Spleen (tissue), 11 donors: ENCODE data around the gene TGFBI. TPM values are rescaled to one million over a fixed set of nuclear protein-coding genes. Genes with fewer than 3 reads are reported as not detected.

Experiments
- DNase-seq: peaks from one replicate; pipeline ENCODE4 v3.0.0-alpha.2; 2020
- H3K27ac ChIP-seq, 8 donors: fragments of 200-600 bp; sonication (generic) in 7 of 8; 1 replicate in 4 of 8; 2 replicates in 4 of 8; pipeline versions ENCODE4 v1.5.0 to v1.8.0; 2016 to 2021; ENCODE audit warnings: inconsistent platforms in 4 of 8, mild to moderate bottlenecking in 4 of 8, moderate library complexity in 1 of 8
- H3K27me3 ChIP-seq, 7 donors: fragments of 200-600 bp; sonication (generic) in 6 of 7; replicated peaks in 1 of 7; 1 replicate in 4 of 7; 2 replicates in 3 of 7; pipeline versions ENCODE4 v1.5.0 to v1.8.0; 2016 to 2021; ENCODE audit warnings: inconsistent platforms in 3 of 7, mild to moderate bottlenecking in 1 of 7
- H3K36me3 ChIP-seq, 6 donors: fragments of 200-600 bp; sonication (generic) in 5 of 6; 1 replicate in 4 of 6; 2 replicates in 2 of 6; pipeline versions ENCODE4 v1.5.0 to v1.8.0; 2016 to 2021; ENCODE audit warnings: inconsistent platforms in 2 of 6
- H3K4me1 ChIP-seq, 6 donors: fragments of 200-600 bp; sonication (generic) in 5 of 6; 1 replicate in 3 of 6; 2 replicates in 3 of 6; pipeline versions ENCODE4 v1.5.0 to v1.8.0; 2016 to 2021; ENCODE audit warnings: inconsistent platforms in 3 of 6
- H3K4me3 ChIP-seq, 8 donors: fragments of 200-600 bp; sonication (generic) in 7 of 8; 1 replicate in 4 of 8; 2 replicates in 4 of 8; pipeline versions ENCODE4 v1.5.0 to v1.8.0; 2016 to 2021; ENCODE audit warnings: inconsistent platforms in 4 of 8, mild to moderate bottlenecking in 4 of 8, moderate library complexity in 2 of 8
- H3K9me3 ChIP-seq, 8 donors: fragments of 200-600 bp; sonication (generic) in 7 of 8; 1 replicate in 4 of 8; 2 replicates in 4 of 8; pipeline versions ENCODE4 v1.5.0 to v1.8.0; 2016 to 2021; ENCODE audit warnings: inconsistent platforms in 4 of 8
- POLR2A ChIP-seq, 3 donors: fragments of 450-650 bp; IDR thresholded peaks; one replicate each; pipeline ENCODE4 v1.5.1; 2017; ENCODE audit warnings: antibody characterized with exemption in 3 of 3, mild to moderate bottlenecking in 1 of 3
- POLR2AphosphoS5 ChIP-seq, 3 donors: sonication (generic); formaldehyde crosslinking; IDR thresholded peaks; one replicate each; pipeline ENCODE4 v1.5.1; 2017; ENCODE audit warnings: antibody characterized with exemption in 3 of 3
- WGBS, 5 donors: extraction: QIAGEN DNeasy Blood & Tissue Kit in 3 of 5; methylation state at CpG; one replicate each; pipeline versions ENCODE4 v1.1.5 to v1.1.7; 2013 to 2018; 5-methylcytosine and 5-hydroxymethylcytosine counted together
- intact Hi-C: fragments of 100-400 bp; cut with DNase I; formaldehyde crosslinking; loops from one replicate; pipeline ENCODE4 v1.15.0; 2023; ENCODE audit warnings: low total_unique reads
- polyA plus RNA-seq, 3 donors: library from polyadenylated mRNA; stranded (reverse); fragments of 200-250 nt; gene quantifications; one replicate each; pipeline ENCODE4 v1.2.1, GENCODE V29; 2013
- total RNA-seq, 7 donors: library from RNA; depleted of rRNA in 3 of 7; stranded (reverse); fragments of >200 nt in 3 of 7; fragmentation: NEBNext Ultra II Directional in 4 of 7; extraction: Animal tissue kit (Norgen Biotek cat#: 25700) in 4 of 7; gene quantifications; one replicate each; pipeline versions ENCODE4 v1.1.0 to v1.2.1, GENCODE V29; 2016 to 2021
- TF ChIP-seq, protein P1 (sequence below), 11 experiments: fragments of 200-600 bp in 7 of 11; fragments of 450-650 bp in 4 of 11; sonication (generic) in 4 of 11; IDR thresholded peaks in 8 of 11; conservative IDR thresholded peaks in 3 of 11; 1 replicate in 7 of 11; 2 replicates in 4 of 11; pipeline versions ENCODE4 v1.4.0 to v1.8.0; 2016 to 2021; ENCODE audit warnings: antibody characterized with exemption in 11 of 11, inconsistent platforms in 4 of 11, mild to moderate bottlenecking in 1 of 11
- donor health status: healthy with polysubstance abuse.
- donor health status: DM: no; HTN: no; CAD: no; lungs with moderate emphysema.
- donor health status: DM: no; HTN: no; CAD: no.
- donor health status: Bipolar disorder and iron deficiency.
- donor health status: healthy.
- donor health status: DM: no; HTN: no; CAD: no.
- donor health status: DM: yes; HTN: yes; CAD: no.

TGFBI gene
- total and polyA plus RNA-seq, 10 donors: 31.0 to 214 (median 149) TPM

- Histone ChIP-seq H3K27ac (no peak overlapping the region), H3K4me3 (no peak overlapping the region), H3K4me1 (peaks cover 0 to 32% (median 28%) of the 10 kb centered on the region in 6 donors), H3K9me3 (no peaks in the 10 kb centered on the region), H3K36me3 (no peaks in the 10 kb centered on the region), H3K27me3 (peaks cover 0 to 33% (median 2%) of the 10 kb centered on the region in 7 donors)
- intact Hi-C loops: loop anchor here (5.0 to 10.0 kb wide), 2 partner anchors 90 to 137 kb away; no protein-coding TSS in a partner anchor
- no peak for TF ChIP-seq POLR2AphosphoS5 (IDR thresholded peaks at IDR 0.05)
- TF ChIP-seq, protein P1, sequence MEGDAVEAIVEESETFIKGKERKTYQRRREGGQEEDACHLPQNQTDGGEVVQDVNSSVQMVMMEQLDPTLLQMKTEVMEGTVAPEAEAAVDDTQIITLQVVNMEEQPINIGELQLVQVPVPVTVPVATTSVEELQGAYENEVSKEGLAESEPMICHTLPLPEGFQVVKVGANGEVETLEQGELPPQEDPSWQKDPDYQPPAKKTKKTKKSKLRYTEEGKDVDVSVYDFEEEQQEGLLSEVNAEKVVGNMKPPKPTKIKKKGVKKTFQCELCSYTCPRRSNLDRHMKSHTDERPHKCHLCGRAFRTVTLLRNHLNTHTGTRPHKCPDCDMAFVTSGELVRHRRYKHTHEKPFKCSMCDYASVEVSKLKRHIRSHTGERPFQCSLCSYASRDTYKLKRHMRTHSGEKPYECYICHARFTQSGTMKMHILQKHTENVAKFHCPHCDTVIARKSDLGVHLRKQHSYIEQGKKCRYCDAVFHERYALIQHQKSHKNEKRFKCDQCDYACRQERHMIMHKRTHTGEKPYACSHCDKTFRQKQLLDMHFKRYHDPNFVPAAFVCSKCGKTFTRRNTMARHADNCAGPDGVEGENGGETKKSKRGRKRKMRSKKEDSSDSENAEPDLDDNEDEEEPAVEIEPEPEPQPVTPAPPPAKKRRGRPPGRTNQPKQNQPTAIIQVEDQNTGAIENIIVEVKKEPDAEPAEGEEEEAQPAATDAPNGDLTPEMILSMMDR (IDR thresholded peaks at IDR 0.05 in 8 of 11, conservative IDR thresholded peaks at IDR 0.05 in 3 of 11): no peak
- TF ChIP-seq POLR2A (IDR thresholded peaks at IDR 0.05): no peak
- WGBS, 5 donors: 89 to 100% (median 94%) methylated on average over 1 of the region's 1 CpG
- DNase-seq: no peak
These were observed 55.9 kb downstream of the TGFBI start for GRCh38 chr5:136084698-136085097.

DNA sequence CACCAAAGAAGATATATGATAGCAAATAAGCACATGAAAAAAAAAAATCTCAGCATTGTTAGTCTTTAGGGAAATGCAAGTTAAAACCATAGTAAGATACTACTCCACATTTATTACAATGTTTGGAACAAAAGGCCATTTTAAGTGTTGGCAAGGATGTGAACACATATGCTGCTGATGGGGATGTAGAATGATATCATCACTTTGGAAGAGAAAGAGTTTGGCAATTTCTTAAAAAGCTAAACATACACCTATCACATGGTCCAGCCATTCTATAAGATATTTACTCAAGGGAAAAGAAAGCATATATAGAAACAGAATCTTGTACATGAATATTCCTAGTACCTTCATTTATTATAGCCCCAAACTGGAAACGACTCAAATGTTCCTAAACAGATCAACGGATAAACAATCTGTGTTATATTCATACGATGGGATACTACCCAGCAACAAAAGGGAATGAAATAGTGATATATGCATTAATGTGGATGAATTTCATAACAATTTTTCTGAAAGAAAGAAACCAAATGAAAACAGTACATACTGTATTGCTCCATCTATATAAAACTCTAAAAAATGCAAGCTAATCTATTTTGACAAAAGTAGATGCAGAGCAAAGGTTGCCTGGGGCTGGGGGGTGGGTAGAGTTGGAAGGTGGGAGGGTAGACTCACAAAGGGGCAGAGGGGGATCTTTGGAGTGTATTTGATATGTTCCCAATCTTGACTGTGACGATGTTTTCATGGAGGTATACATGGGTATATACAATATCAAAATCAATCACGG is 58.2 kb downstream of the TGFBI start:
- no peak for DNase-seq
- Histone ChIP-seq H3K9me3 (no peaks in the 10 kb centered on the region), H3K36me3 (no peaks in the 10 kb centered on the region), H3K27ac (peak overlapping the region in 3 of 8 donors; percentile 15 to 82 (median 81)), H3K4me1 (peaks cover 0 to 27% (median 13%) of the 10 kb centered on the region in 6 donors), H3K27me3 (peaks cover 0 to 17% (median 0%) of the 10 kb centered on the region in 7 donors), H3K4me3 (no peak overlapping the region)
- 86 to 92% (median 92%) methylated on average over 5 of the region's 5 CpGs for WGBS, 5 donors
- intact Hi-C loops: loop anchor here (10.0 kb wide), 1 partner anchor 88 kb away; no protein-coding TSS in a partner anchor
- TF ChIP-seq, protein P1 (IDR thresholded peaks at IDR 0.05 in 8 of 11, conservative IDR thresholded peaks at IDR 0.05 in 3 of 11): no peak
- TF ChIP-seq POLR2AphosphoS5 (IDR thresholded peaks at IDR 0.05) (no peak), POLR2A (IDR thresholded peaks at IDR 0.05) (no peak)

DNA sequence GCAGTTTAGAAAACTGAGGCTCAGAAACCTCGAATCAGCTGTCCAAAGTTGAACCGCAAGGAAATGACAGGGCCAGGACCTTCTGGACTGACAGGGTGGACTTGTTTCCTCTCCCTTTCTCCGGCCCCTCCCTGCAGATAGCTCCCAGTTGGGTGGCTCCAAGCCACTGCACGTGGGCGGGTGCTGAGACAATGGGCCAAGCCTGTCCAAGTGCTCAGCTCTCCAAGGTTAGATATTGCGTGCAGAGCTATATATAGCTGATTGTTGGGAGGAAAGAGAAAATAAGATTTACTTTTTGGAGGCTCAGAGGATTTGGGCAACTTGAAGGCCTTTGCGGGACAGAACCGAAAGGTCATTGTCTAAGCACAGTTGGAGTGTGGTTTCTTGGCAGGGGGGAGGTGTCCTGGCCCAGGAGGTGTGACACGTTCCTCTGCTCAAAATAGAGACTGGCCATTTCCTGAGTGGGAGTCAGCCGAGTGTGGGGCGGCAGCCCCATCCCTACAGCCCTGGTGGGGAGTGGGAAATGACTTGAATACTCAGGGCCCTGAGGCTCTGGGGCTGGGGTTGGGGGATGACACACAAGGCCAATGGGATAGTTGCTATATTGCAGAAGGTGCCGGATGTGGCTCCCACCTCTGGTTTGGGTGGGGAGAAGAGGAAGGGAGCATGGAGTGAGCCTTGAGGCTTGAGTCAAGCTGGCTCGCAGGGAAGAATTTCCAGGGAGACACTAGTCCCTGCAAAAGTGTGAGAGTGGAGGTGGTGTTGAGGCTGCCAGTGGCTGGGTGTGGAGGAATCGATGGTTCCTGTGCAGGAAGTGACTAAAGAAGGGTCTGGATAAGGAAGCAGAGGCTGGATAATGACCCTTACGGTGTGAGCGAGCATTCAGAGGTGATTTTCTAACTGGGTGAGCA is 59.4 kb downstream of the TGFBI start:
- peak overlapping the region in 7 of 8 donors; percentile 36 to 82 (median 73) for H3K27ac ChIP-seq
- H3K9me3 ChIP-seq: no peaks in the 10 kb centered on the region
- H3K36me3 ChIP-seq: no peaks in the 10 kb centered on the region
- peaks cover 0 to 5% (median 0%) of the 10 kb centered on the region in 7 donors for H3K27me3 ChIP-seq
- peak; percentile 82 for DNase-seq
- WGBS, 5 donors: 60 to 70% (median 67%) methylated on average over 16 of the region's 16 CpGs
- H3K4me1 ChIP-seq: peaks cover 0 to 27% (median 10%) of the 10 kb centered on the region in 6 donors
- TF ChIP-seq POLR2AphosphoS5 (IDR thresholded peaks at IDR 0.05) (peak; percentile 9 to 71 (median 41)), POLR2A (IDR thresholded peaks at IDR 0.05) (no peak)
- TF ChIP-seq, protein P1 (IDR thresholded peaks at IDR 0.05 in 8 of 11, conservative IDR thresholded peaks at IDR 0.05 in 3 of 11): no peak
- intact Hi-C loops: loop anchor here (10.0 kb wide), 1 partner anchor 87 kb away; no protein-coding TSS in a partner anchor
- H3K4me3 ChIP-seq: no peak overlapping the region
